Hepatocyte (in vitro differentiated cells): Measurements from ENCODE around the gene POFUT2. TPM values are rescaled to one million over a fixed set of nuclear protein-coding genes. Genes with fewer than 3 reads are reported as not detected.

ENCODE experiments used
- DNase-seq: peaks from one replicate; pipeline ENCODE4 v3.0.0-alpha.2; 2016; ENCODE audit warnings: low spot score
- H2AFZ ChIP-seq: fragments of 200-600 bp; sonication (generic); 2 replicates; pipeline ENCODE4 v1.6.0; 2016; ENCODE audit warnings: antibody characterized with exemption, mild to moderate bottlenecking
- H3K27ac ChIP-seq: fragments of 200-600 bp; sonication (generic); 2 replicates; pipeline ENCODE4 v1.5.1; 2016; ENCODE audit warnings: mild to moderate bottlenecking
- H3K27me3 ChIP-seq: fragments of 200-600 bp; sonication (generic); 2 replicates; pipeline ENCODE4 v1.6.1; 2016
- H3K36me3 ChIP-seq: fragments of 200-600 bp; sonication (generic); replicated peaks from 2 replicates; pipeline ENCODE4 v1.5.1; 2016; ENCODE audit warnings: low read depth; ENCODE audit not compliant: insufficient read depth
- H3K4me1 ChIP-seq: fragments of 200-600 bp; sonication (generic); 2 replicates; pipeline ENCODE4 v1.5.1; 2016; ENCODE audit warnings: mild to moderate bottlenecking, moderate library complexity; ENCODE audit not compliant: insufficient read depth
- H3K4me2 ChIP-seq: fragments of 200-600 bp; sonication (generic); 2 replicates; pipeline ENCODE4 v1.6.0; 2016
- H3K4me3 ChIP-seq: fragments of 200-600 bp; sonication (generic); 2 replicates; pipeline ENCODE4 v1.5.1; 2016; ENCODE audit warnings: mild to moderate bottlenecking
- H3K79me2 ChIP-seq: fragments of 200-600 bp; sonication (generic); 2 replicates; pipeline ENCODE4 v1.6.0; 2017; ENCODE audit warnings: mild to moderate bottlenecking
- H3K9me2 ChIP-seq: fragments of 200-600 bp; sonication (generic); replicated peaks from 2 replicates; pipeline ENCODE4 v1.6.0; 2017; ENCODE audit warnings: mild to moderate bottlenecking; ENCODE audit not compliant: insufficient read depth
- H3K9me3 ChIP-seq: fragments of 200-600 bp; sonication (generic); 2 replicates; pipeline ENCODE4 v1.5.1; 2016; ENCODE audit warnings: low read depth, mild to moderate bottlenecking
- H4K20me1 ChIP-seq: fragments of 200-600 bp; sonication (generic); 2 replicates; pipeline ENCODE4 v1.6.0; 2016; ENCODE audit warnings: mild to moderate bottlenecking; ENCODE audit not compliant: insufficient read depth, poor library complexity, severe bottlenecking
- CTCF ChIP-seq: fragments of 200-600 bp; sonication (generic); IDR thresholded peaks from 2 replicates; pipeline ENCODE4 v1.5.1; 2016; ENCODE audit warnings: antibody characterized with exemption, mild to moderate bottlenecking; ENCODE audit not compliant: poor library complexity
- EZH2 ChIP-seq: fragments of 200-600 bp; sonication (generic); IDR thresholded peaks from 2 replicates; pipeline ENCODE4 v1.6.1; 2016; ENCODE audit warnings: antibody characterized with exemption, mild to moderate bottlenecking, borderline replicate concordance
- EZH2phosphoT487 ChIP-seq: fragments of 200-600 bp; sonication (generic); IDR thresholded peaks from one replicate; pipeline ENCODE4 v1.6.1; 2018; ENCODE audit warnings: antibody characterized with exemption, mild to moderate bottlenecking, low read depth, moderate library complexity; ENCODE audit not compliant: unreplicated experiment, severe bottlenecking
- WGBS: methylation state at CpG from one replicate; pipeline ENCODE4 v1.1.6; 2016; ENCODE audit warnings: low lambda C conversion rate; ENCODE audit errors: missing lambda C conversion rate; 5-methylcytosine and 5-hydroxymethylcytosine counted together
- polyA plus RNA-seq: library from polyadenylated mRNA; unstranded; fragments of >200 nt; fragmentation: Nextera tagmentation; extraction: Ambion mirVana; gene quantifications from 2 replicates; pipeline ENCODE4 v1.2.1, GENCODE V29; 2016
- total RNA-seq: library from RNA; depleted of rRNA; stranded (reverse); fragments of >200 nt; gene quantifications from 2 replicates; pipeline ENCODE4 v1.2.3, GENCODE V29; 2014

The POFUT2 gene
- total and polyA plus RNA-seq, 2 experiments from 2014 or later = 30.7 to 57.7 TPM

DNA sequence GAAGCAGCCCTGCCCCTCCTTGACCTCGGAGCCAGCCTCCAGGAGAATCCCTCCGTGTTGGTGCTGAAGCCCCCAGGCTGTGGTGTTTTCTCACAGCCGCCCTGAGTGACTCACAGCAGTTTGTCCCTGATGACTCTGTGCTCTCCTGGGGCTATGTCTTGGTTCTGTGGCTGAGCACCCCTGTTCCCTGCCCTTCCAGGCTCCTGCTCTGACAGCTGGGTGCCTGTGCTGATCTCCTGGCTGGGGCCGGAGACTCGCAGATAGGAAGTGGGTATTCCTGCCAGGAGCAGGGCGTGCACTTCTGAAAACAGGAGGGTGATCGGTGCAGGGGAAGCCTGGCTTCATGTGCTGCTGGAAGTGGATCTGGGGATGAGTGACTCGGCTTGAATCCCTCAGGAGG lies 34.5 kb downstream of the POFUT2 start:
- no peak overlapping the region for H3K4me3 ChIP-seq
- TF ChIP-seq CTCF (no peak), EZH2phosphoT487 (no peak), EZH2 (no peak)
- no peaks in the 10 kb centered on the region for H3K9me2 ChIP-seq
- no peaks in the 10 kb centered on the region for H3K9me3 ChIP-seq
- no peak for DNase-seq
- H3K36me3 ChIP-seq = no peaks in the 10 kb centered on the region
- WGBS = 65% methylated on average over 8 of the region's 8 CpGs
- no peaks in the 10 kb centered on the region for H3K27me3 ChIP-seq
- H2AFZ ChIP-seq = no peak overlapping the region
- no peak overlapping the region for H3K4me2 ChIP-seq
- no peak overlapping the region for H3K27ac ChIP-seq
- H3K4me1 ChIP-seq = peaks cover 10% of the 10 kb centered on the region
- H3K79me2 ChIP-seq = no peaks in the 10 kb centered on the region
- no peaks in the 10 kb centered on the region for H4K20me1 ChIP-seq

DNA sequence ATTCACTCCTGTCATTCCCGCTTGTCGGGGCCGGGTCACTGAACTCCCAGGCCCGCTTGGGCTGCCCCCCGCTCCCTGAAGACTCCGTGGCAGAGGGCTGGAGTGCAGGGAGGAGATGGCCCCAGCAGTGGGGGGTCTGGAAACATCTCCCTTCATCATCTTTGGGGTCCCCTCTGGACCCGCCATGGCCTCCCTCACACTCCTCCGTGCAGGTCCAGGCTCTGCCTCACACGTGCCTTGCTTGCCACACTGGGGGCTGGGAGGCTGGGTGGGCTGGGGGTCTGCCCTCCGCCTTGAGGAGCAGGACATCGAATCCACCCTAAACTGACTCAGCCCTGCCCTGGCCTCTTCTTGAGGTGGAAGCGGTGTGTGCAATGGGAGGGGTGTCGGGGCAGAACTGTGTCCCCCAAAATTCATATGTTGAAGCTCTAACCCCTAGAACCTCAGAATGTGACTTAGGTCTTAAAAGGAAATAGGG lies 35.2 kb downstream of the POFUT2 start:
- Histone ChIP-seq H3K27ac (no peak overlapping the region), H3K79me2 (no peaks in the 10 kb centered on the region), H4K20me1 (no peaks in the 10 kb centered on the region), H3K27me3 (no peaks in the 10 kb centered on the region), H3K4me3 (no peak overlapping the region), H3K4me2 (no peak overlapping the region), H3K36me3 (no peaks in the 10 kb centered on the region), H3K9me2 (no peaks in the 10 kb centered on the region), H3K9me3 (no peaks in the 10 kb centered on the region), H2AFZ (no peak overlapping the region), H3K4me1 (peaks cover 10% of the 10 kb centered on the region)
- no peak for DNase-seq
- WGBS = 97% methylated on average over 13 of the region's 13 CpGs
- no peak for TF ChIP-seq CTCF
- no peak for TF ChIP-seq EZH2phosphoT487
- no peak for TF ChIP-seq EZH2

GRCh38 chr21:45251635-45252447 lies 35.9 kb downstream of the POFUT2 start:
- Histone ChIP-seq H2AFZ (no peak overlapping the region), H3K27me3 (no peaks in the 10 kb centered on the region), H4K20me1 (no peaks in the 10 kb centered on the region), H3K9me3 (no peaks in the 10 kb centered on the region), H3K4me3 (no peak overlapping the region), H3K4me2 (no peak overlapping the region), H3K79me2 (no peaks in the 10 kb centered on the region), H3K4me1 (peaks cover 3% of the 10 kb centered on the region), H3K27ac (no peak overlapping the region), H3K36me3 (no peaks in the 10 kb centered on the region), H3K9me2 (no peaks in the 10 kb centered on the region)
- DNase-seq = no peak
- WGBS = 95% methylated on average over 28 of the region's 28 CpGs
- TF ChIP-seq CTCF = no peak
